H1 (cell line): ENCODE data around the gene FASTKD1. TPM values are rescaled to one million over a fixed set of nuclear protein-coding genes. Genes with fewer than 3 reads are reported as not detected.

Experiments used
- BRCA1 ChIP-seq: IDR thresholded peaks from 2 replicates; pipeline ENCODE4 v1.6.1; 2012; ENCODE audit warnings: low read depth, low read length, improper control_type of control experiment
- CBX5 ChIP-seq: fragments of 300-800, 300-1000 bp; sonication (generic); IDR thresholded peaks from 2 replicates; pipeline ENCODE4 v1.7.1; 2016; ENCODE audit warnings: antibody characterized with exemption, low read length, low read depth
- CBX8 ChIP-seq: fragments of 300-800, 300-1000 bp; sonication (generic); IDR thresholded peaks from 2 replicates; pipeline ENCODE4 v1.7.1; 2016; ENCODE audit warnings: low read depth, low read length, borderline replicate concordance
- CTBP2 ChIP-seq: IDR thresholded peaks from 2 replicates; pipeline ENCODE4 v1.7.0; 2011; ENCODE audit warnings: borderline replicate concordance, mild to moderate bottlenecking, moderate library complexity, mixed read lengths, low read length; ENCODE audit not compliant: insufficient read depth, insufficient read length
- FOSL1 ChIP-seq: IDR thresholded peaks from 2 replicates; pipeline ENCODE4 v1.6.1; 2011; ENCODE audit warnings: mild to moderate bottlenecking, low read depth, low read length, moderate library complexity; ENCODE audit not compliant: insufficient read depth
- GTF2F1 ChIP-seq: IDR thresholded peaks from 2 replicates; pipeline ENCODE4 v1.6.1; 2012; ENCODE audit warnings: low read depth, low read length, improper control_type of control experiment, borderline replicate concordance
- HDAC2 ChIP-seq, 2 experiments: fragments of 300-600 bp in 1 of 2; sonication (generic) in 1 of 2; IDR thresholded peaks; 2 replicates each; pipeline ENCODE4 v1.6.1; 2011 to 2012; ENCODE audit warnings: low read depth in 2 of 2, low read length in 2 of 2, mild to moderate bottlenecking in 2 of 2, moderate library complexity in 2 of 2, borderline replicate concordance in 1 of 2, inconsistent platforms in 1 of 2
- KDM1A ChIP-seq: fragments of 200-600, 300-600 bp; sonication (generic); IDR thresholded peaks from 2 replicates; pipeline ENCODE4 v1.7.1; 2016; ENCODE audit warnings: mild to moderate bottlenecking, low read length, borderline replicate concordance
- KDM5A ChIP-seq: fragments of 200-600 bp; IDR thresholded peaks from 2 replicates; pipeline ENCODE4 v1.7.1; 2012; ENCODE audit warnings: mild to moderate bottlenecking, low read length, inconsistent platforms, mixed read lengths
- MAFK ChIP-seq: IDR thresholded peaks from 2 replicates; pipeline ENCODE4 v1.6.1; 2012; ENCODE audit warnings: low read depth, mild to moderate bottlenecking, improper control_type of control experiment, low read length
- NRF1 ChIP-seq: IDR thresholded peaks from 2 replicates; pipeline ENCODE4 v1.6.1; 2011; ENCODE audit warnings: mild to moderate bottlenecking, low read depth, low read length, improper control_type of control experiment
- PHF8 ChIP-seq: fragments of 200-600 bp; sonication (generic); conservative IDR thresholded peaks from 2 replicates; pipeline ENCODE4 v1.7.1; 2012; ENCODE audit warnings: low read depth, mild to moderate bottlenecking, inconsistent platforms, low read length, moderate library complexity
- RBBP5 ChIP-seq: IDR thresholded peaks from 2 replicates; pipeline ENCODE4 v1.7.1; 2012; ENCODE audit warnings: low read depth, mild to moderate bottlenecking, inconsistent platforms, low read length, moderate library complexity, borderline replicate concordance
- SAP30 ChIP-seq: fragments of 300-600 bp; sonication (generic); IDR thresholded peaks from 2 replicates; pipeline ENCODE4 v1.7.1; 2012; ENCODE audit warnings: low read length, moderate library complexity, mild to moderate bottlenecking, inconsistent platforms; ENCODE audit not compliant: insufficient read depth, insufficient replicate concordance
- SIX5 ChIP-seq: IDR thresholded peaks from 2 replicates; pipeline ENCODE4 v1.6.1; 2011; ENCODE audit warnings: mild to moderate bottlenecking, low read depth, low read length
- TAF1 ChIP-seq: IDR thresholded peaks from 2 replicates; pipeline ENCODE4 v1.6.1; 2011; ENCODE audit warnings: mild to moderate bottlenecking, low read depth, low read length
- polyA plus RNA-seq, 7 experiments: library from polyadenylated mRNA; depleted of rRNA in 3 of 7; stranded (reverse) in 5 of 7; unstranded in 2 of 7; fragments of >200 nt in 5 of 7; fragments of 200-250 nt in 2 of 7; gene quantifications; 1 replicate in 5 of 7; 2 replicates in 1 of 7; 4 replicates in 1 of 7; pipeline versions ENCODE4 v1.2.1 to v1.2.3, GENCODE V29; 2011 to 2013; ENCODE audit warnings: missing spikeins in 2 of 7, mixed read lengths in 2 of 7
- total RNA-seq: library from RNA; stranded (reverse); fragmentation: NEBNext Ultra II Directional; extraction: Animal tissue kit (Norgen Biotek cat#: 25700); gene quantifications from 2 replicates; pipeline ENCODE4 v1.2.1, GENCODE V29; 2021
- TF ChIP-seq, protein P1 (sequence below), 3 experiments: IDR thresholded peaks; 1 replicate in 2 of 3; 2 replicates in 1 of 3; pipeline versions ENCODE4 v1.5.1 to v1.6.1; 2011; ENCODE audit warnings: low read length in 3 of 3, mild to moderate bottlenecking in 3 of 3, inconsistent platforms in 2 of 3, low read depth in 1 of 3, moderate library complexity in 1 of 3; ENCODE audit not compliant: insufficient read depth in 1 of 3; ENCODE audit errors: control extremely low read depth in 1 of 3

Gene FASTKD1
- total and polyA plus RNA-seq, 2 of the 8 experiments (the other 6 are each of a cell fraction or from before 2014, with no cell fraction given) = 18.7 to 70.8 TPM

DNA sequence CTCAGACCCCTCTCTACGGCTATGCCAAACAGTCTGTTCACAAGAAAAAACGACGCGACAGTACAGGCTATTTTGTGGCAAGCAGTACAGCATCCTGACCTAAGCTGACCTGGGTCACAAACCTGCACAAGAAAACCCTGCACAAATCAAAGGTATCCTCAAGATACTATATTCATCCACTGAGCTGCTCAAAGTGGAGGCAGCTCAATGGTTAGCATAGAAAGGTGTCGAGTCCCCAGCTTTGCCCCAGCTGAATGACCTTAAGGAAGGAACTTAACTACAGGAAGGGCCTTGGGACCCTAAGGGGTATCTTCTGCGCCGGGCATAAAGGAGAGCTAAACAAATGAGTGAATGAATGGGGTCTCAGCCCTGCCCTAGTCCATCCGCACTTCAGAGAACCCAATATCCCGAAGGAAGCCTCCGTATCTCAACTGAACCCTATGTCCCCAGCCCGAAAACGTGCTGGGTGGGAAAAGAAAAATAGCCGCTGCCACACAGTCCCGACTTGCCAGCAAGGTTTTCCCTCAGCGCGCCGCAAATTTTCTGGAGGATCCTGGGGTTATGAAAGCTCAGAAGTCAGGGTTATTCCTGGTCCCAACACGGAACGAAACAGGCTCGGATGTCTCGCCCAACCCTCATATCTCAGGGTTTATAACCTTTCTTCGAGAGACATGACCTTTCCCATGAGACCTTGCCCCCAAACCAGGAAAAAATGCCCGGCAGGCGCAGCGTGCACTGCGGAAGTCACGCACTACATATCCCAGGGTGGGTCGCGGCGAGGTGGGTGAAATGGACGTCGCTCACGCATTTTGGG, at the start of gene FASTKD1 (continued):
- peak; percentile 88 for TF ChIP-seq RBBP5
- peak; percentile 69 for TF ChIP-seq PHF8
- TF ChIP-seq HDAC2 (IDR thresholded peaks at IDR 0.05; ENCODE audit: borderline replicate concordance in 1 of 2, low read depth in 2 of 2, low read length in 2 of 2) = 0 out of 4 replicates have a peak, but pooled peaks of 1 of the 2 experiments have one; percentile 68
- TF ChIP-seq GTF2F1 = no peak
- peak; percentile 40; the same call in 1 of the 2 replicates for TF ChIP-seq KDM5A
- no peak for TF ChIP-seq SAP30
- TF ChIP-seq CBX5 = no peak
- TF ChIP-seq CBX8 = no peak
- TF ChIP-seq CTBP2 = no peak
- TF ChIP-seq KDM1A = no peak
- TF ChIP-seq, protein P1, sequence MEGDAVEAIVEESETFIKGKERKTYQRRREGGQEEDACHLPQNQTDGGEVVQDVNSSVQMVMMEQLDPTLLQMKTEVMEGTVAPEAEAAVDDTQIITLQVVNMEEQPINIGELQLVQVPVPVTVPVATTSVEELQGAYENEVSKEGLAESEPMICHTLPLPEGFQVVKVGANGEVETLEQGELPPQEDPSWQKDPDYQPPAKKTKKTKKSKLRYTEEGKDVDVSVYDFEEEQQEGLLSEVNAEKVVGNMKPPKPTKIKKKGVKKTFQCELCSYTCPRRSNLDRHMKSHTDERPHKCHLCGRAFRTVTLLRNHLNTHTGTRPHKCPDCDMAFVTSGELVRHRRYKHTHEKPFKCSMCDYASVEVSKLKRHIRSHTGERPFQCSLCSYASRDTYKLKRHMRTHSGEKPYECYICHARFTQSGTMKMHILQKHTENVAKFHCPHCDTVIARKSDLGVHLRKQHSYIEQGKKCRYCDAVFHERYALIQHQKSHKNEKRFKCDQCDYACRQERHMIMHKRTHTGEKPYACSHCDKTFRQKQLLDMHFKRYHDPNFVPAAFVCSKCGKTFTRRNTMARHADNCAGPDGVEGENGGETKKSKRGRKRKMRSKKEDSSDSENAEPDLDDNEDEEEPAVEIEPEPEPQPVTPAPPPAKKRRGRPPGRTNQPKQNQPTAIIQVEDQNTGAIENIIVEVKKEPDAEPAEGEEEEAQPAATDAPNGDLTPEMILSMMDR (IDR thresholded peaks at IDR 0.05; ENCODE audit: control extremely low read depth in 1 of 3, insufficient read depth in 1 of 3, low read depth in 1 of 3, low read length in 3 of 3) = no peak
- TF ChIP-seq SIX5 = peak; percentile 99
- TF ChIP-seq MAFK = no peak
- TF ChIP-seq NRF1 = no peak
- TF ChIP-seq FOSL1 = no peak
- peak; percentile 81; the same call in 1 of the 2 replicates for TF ChIP-seq TAF1
- no peak for TF ChIP-seq BRCA1
